Uterus (tissue), 4 donors: ENCODE measurements around the gene ANKDD1A. TPM values are rescaled to one million over a fixed set of nuclear protein-coding genes. Genes with fewer than 3 reads are reported as not detected.
A peak's percentile ranks its signal among the peaks of the same experiment; 100 is the strongest.

ENCODE experiments used
- DNase-seq, 2 donors: peaks; one replicate each; pipeline ENCODE4 v3.0.0-alpha.2; 2019 to 2020
- H3K27ac ChIP-seq, 2 donors: fragments of 200-600 bp; sonication (generic); 1 replicate in 1 of 2; 2 replicates in 1 of 2; pipeline ENCODE4 v1.5.1; 2016 to 2018
- H3K27me3 ChIP-seq, 2 donors: fragments of 200-600 bp; sonication (generic); one replicate each; pipeline ENCODE4 v1.5.1; 2018 to 2019; ENCODE audit warnings: control low read depth in 1 of 2
- H3K36me3 ChIP-seq, 2 donors: fragments of 200-600 bp; sonication (generic); one replicate each; pipeline ENCODE4 v1.5.1; 2019; ENCODE audit warnings: control low read depth in 1 of 2
- H3K4me1 ChIP-seq, 2 donors: fragments of 200-600 bp; sonication (generic); one replicate each; pipeline ENCODE4 v1.5.1; 2018 to 2019; ENCODE audit warnings: control low read depth in 1 of 2
- H3K4me3 ChIP-seq, 2 donors: fragments of 200-600 bp; sonication (generic); 1 replicate in 1 of 2; 2 replicates in 1 of 2; pipeline ENCODE4 v1.5.1; 2018 to 2019; ENCODE audit warnings: mild to moderate bottlenecking in 1 of 2
- H3K9me3 ChIP-seq, 2 donors: fragments of 200-600 bp; sonication (generic); one replicate each; pipeline ENCODE4 v1.5.1; 2019; ENCODE audit warnings: control low read depth in 1 of 2
- POLR2A ChIP-seq, 2 donors: fragments of 450-650 bp; IDR thresholded peaks; one replicate each; pipeline ENCODE4 v1.6.1; 2016; ENCODE audit warnings: antibody characterized with exemption in 2 of 2, mild to moderate bottlenecking in 1 of 2, moderate library complexity in 1 of 2
- intact Hi-C: fragments of 100-400 bp; cut with DNase I; formaldehyde crosslinking; loops from one replicate; pipeline ENCODE4 v1.15.1; 2023; ENCODE audit warnings: low total_unique reads
- total RNA-seq, 4 donors: library from RNA; depleted of rRNA in 3 of 4; stranded (reverse); fragments of >200 nt in 3 of 4; gene quantifications; one replicate each; pipeline versions ENCODE4 v1.1.0 to v1.2.4, GENCODE V29; 2014 to 2023
- TF ChIP-seq, protein P1 (sequence below), 4 experiments: fragments of 200-600 bp in 2 of 4; fragments of 450-650 bp in 2 of 4; sonication (generic) in 2 of 4; IDR thresholded peaks; one replicate each; pipeline ENCODE4 v1.5.1; 2016 to 2019; ENCODE audit warnings: antibody characterized with exemption in 4 of 4, mild to moderate bottlenecking in 2 of 4, moderate library complexity in 1 of 4
- donor health status: DM: yes; HTN: yes; CAD: no.

ANKDD1A gene
- total RNA-seq, 4 donors from 2014 or later = 0.59 to 36.2 (median 17.7) TPM

DNA sequence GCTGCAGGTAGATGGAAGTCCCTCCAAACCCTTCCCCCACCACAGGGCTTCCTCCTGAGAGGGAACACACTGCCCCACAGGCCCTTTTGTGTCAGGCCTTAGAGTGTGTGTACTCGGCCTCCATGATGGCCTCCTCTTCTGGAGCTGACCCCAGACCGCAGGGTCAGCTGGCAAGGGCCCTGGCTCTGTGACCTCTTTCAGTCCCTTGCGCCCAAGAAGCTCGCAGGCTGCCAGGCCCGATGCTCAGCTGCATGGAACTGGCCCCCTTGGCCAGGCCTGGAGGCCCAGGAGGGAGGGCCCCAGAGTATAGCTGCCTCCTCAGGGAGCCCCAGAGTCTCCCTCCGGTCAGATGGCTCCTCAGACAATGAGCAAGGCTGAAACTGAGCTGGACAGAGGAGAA, 23.4 kb upstream of the ANKDD1A start:
- Histone ChIP-seq H3K36me3 (no peaks in the 10 kb centered on the region), H3K4me3 (no peak overlapping the region), H3K27ac (no peak overlapping the region), H3K4me1 (no peaks in the 10 kb centered on the region), H3K9me3 (no peaks in the 10 kb centered on the region), H3K27me3 (no peaks in the 10 kb centered on the region)
- no peak for TF ChIP-seq POLR2A (IDR thresholded peaks at IDR 0.05)
- TF ChIP-seq, protein P1, sequence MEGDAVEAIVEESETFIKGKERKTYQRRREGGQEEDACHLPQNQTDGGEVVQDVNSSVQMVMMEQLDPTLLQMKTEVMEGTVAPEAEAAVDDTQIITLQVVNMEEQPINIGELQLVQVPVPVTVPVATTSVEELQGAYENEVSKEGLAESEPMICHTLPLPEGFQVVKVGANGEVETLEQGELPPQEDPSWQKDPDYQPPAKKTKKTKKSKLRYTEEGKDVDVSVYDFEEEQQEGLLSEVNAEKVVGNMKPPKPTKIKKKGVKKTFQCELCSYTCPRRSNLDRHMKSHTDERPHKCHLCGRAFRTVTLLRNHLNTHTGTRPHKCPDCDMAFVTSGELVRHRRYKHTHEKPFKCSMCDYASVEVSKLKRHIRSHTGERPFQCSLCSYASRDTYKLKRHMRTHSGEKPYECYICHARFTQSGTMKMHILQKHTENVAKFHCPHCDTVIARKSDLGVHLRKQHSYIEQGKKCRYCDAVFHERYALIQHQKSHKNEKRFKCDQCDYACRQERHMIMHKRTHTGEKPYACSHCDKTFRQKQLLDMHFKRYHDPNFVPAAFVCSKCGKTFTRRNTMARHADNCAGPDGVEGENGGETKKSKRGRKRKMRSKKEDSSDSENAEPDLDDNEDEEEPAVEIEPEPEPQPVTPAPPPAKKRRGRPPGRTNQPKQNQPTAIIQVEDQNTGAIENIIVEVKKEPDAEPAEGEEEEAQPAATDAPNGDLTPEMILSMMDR (IDR thresholded peaks at IDR 0.05) = no peak
- intact Hi-C loops = no loop called here
- no peak for DNase-seq

- TF ChIP-seq, protein P1 (IDR thresholded peaks at IDR 0.05) = no peak
- no peak for TF ChIP-seq POLR2A (IDR thresholded peaks at IDR 0.05)
- Histone ChIP-seq H3K4me3 (no peak overlapping the region), H3K9me3 (no peaks in the 10 kb centered on the region), H3K27ac (peak overlapping the region in 1 of 2 donors; percentile 11), H3K36me3 (no peaks in the 10 kb centered on the region), H3K27me3 (no peaks in the 10 kb centered on the region), H3K4me1 (peaks cover 0 to 3% of the 10 kb centered on the region in 2 donors)
- intact Hi-C loops = no loop called here
- DNase-seq = no peak
These were observed 20.1 kb upstream of the ANKDD1A start for GRCh38 chr15:64891561-64891960.

- Histone ChIP-seq H3K27ac (peak overlapping the region; percentile 87), H3K4me1 (peaks cover 0 to 13% of the 10 kb centered on the region in 2 donors), H3K4me3 (no peak overlapping the region), H3K9me3 (no peaks in the 10 kb centered on the region), H3K27me3 (no peaks in the 10 kb centered on the region), H3K36me3 (no peaks in the 10 kb centered on the region)
- intact Hi-C loops = no loop called here
- DNase-seq = no peak
- no peak for TF ChIP-seq POLR2A (IDR thresholded peaks at IDR 0.05)
- TF ChIP-seq, protein P1 (IDR thresholded peaks at IDR 0.05) = no peak
These were observed 18.8 kb upstream of the ANKDD1A start for GRCh38 chr15:64892847-64893403.

DNA sequence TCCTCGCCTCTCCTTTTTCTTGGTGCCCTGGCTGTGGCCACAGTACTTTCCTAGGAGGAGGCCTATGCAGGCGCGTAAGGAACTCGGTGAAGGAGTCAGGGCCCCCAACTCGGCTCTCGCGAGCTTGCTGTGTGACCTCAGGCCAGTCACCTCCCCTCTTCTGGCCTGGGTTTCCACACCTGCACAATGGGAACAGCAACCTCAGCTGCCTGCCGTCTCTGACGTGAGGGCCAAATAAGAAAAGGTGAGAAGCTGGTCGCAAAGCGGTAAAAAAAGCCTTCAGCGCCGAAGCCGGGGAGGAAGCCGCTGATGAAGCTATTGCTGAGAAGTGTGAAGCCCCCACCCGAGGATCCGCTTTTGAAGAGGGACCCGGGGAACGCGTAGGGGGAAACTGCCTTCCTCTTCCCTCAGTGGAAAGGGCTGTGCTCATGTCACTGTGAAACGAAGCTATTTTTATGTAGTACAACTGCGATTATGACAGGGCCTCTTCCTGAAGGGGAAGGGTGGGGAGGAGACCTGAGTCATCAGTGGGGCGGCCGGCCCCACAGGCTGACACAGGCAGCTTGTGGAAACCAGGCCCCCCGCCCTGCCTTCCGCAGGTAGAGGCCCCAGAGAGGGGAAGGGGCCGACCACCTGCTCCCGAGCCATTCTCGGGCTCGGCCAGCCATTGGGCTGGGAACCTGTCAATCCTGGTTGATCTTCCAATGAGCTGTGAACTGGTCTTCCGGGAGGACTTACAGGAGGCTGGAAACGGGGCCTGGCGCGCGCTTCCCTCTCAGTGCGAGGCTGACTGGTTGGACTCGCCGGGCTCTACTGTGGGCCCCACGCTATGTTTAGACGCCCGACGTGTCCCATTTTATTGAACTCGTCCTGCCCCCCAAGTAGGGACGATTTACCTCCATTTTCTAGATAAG, 18.0 kb upstream of the ANKDD1A start:
- H3K36me3 ChIP-seq = no peaks in the 10 kb centered on the region
- intact Hi-C loops = no loop called here

More for the DNA sequence above, 18.0 kb upstream of the ANKDD1A start:
- Histone ChIP-seq H3K27ac (peak overlapping the region; percentile 87), H3K9me3 (no peaks in the 10 kb centered on the region), H3K4me1 (peaks cover 0 to 13% of the 10 kb centered on the region in 2 donors), H3K27me3 (no peaks in the 10 kb centered on the region), H3K4me3 (peak overlapping the region; percentile 8 to 20)
- peak; percentile 92 to 96 for DNase-seq
- TF ChIP-seq POLR2A (IDR thresholded peaks at IDR 0.05) = peak; percentile 63 to 64
- TF ChIP-seq, protein P1 (IDR thresholded peaks at IDR 0.05) = no peak
